Choroid plexus epithelial cell (primary cell): ENCODE measurements around the gene PLCB1.

Experiments
- DNase-seq: peaks from one replicate; pipeline ENCODE4 v3.0.0-alpha.2; 2010; ENCODE audit warnings: low read depth
- H3K4me3 ChIP-seq: 2 replicates; pipeline ENCODE4 v1.5.1; 2011; ENCODE audit warnings: low read depth, mild to moderate bottlenecking, control low read depth, low read length, moderate library complexity
- TF ChIP-seq, protein P1 (sequence below): conservative IDR thresholded peaks from 2 replicates; pipeline ENCODE4 v1.5.1; 2011; ENCODE audit warnings: low read depth, mild to moderate bottlenecking, control low read depth, inconsistent platforms, low read length, moderate library complexity

The PLCB1 gene

DNA sequence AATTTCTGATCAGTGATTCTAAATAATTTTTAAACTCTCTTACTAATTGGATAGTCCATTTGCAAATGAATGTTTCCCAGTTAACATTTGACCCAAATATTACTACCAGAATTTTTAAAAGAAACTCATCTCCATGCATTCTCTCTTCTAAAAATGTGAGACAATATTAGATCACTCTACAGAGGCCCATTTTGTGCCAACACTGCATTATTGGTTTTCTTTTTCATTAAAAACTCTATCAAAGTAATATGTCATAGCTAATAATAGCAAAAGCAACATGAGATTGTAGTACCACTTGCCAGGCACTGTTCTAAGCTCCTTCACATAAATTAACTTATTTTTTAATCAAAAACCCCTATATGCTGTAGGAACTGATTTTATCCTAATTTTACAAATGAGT, 591.2 kb downstream of the PLCB1 start:
- TF ChIP-seq, protein P1, sequence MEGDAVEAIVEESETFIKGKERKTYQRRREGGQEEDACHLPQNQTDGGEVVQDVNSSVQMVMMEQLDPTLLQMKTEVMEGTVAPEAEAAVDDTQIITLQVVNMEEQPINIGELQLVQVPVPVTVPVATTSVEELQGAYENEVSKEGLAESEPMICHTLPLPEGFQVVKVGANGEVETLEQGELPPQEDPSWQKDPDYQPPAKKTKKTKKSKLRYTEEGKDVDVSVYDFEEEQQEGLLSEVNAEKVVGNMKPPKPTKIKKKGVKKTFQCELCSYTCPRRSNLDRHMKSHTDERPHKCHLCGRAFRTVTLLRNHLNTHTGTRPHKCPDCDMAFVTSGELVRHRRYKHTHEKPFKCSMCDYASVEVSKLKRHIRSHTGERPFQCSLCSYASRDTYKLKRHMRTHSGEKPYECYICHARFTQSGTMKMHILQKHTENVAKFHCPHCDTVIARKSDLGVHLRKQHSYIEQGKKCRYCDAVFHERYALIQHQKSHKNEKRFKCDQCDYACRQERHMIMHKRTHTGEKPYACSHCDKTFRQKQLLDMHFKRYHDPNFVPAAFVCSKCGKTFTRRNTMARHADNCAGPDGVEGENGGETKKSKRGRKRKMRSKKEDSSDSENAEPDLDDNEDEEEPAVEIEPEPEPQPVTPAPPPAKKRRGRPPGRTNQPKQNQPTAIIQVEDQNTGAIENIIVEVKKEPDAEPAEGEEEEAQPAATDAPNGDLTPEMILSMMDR = no peak
- no peak for DNase-seq
- H3K4me3 ChIP-seq = no peak overlapping the region

- TF ChIP-seq, protein P1 = no peak
- H3K4me3 ChIP-seq = no peak overlapping the region
- DNase-seq = no peak
Measured at GRCh38 chr20:8724884-8725283, 592.8 kb downstream of the PLCB1 start.

DNA sequence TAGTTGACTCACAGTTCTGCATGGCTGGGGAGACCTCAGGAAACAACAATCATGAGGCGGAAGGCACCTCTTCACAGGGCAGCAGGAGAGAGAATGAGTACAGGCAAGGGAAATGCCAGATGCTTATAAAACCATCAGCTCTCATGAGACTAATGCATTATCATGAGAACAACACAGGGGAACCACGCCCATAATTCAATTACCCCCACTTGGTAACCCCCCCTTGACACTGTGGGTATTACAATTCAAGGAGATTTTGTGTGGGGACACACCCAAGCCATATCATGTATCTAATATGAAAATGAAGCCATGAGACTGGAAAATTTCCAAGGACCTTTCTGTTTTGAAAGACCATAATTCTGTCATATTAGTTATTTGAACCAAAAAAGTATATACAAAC, 594.4 kb downstream of the PLCB1 start:
- TF ChIP-seq, protein P1 = no peak
- no peak for DNase-seq
- no peak overlapping the region for H3K4me3 ChIP-seq

- TF ChIP-seq, protein P1 = no peak
- no peak overlapping the region for H3K4me3 ChIP-seq
Measured at GRCh38 chr20:8735014-8735413, 602.9 kb downstream of the PLCB1 start.

GRCh38 chr20:8735674-8736073, 603.6 kb downstream of the PLCB1 start:
- TF ChIP-seq, protein P1 = no peak
- DNase-seq = no peak
- no peak overlapping the region for H3K4me3 ChIP-seq

More at GRCh38 chr20:8735014-8735413, 602.9 kb downstream of the PLCB1 start:
- DNase-seq = no peak

- TF ChIP-seq, protein P1 = no peak
- no peak for DNase-seq
- no peak overlapping the region for H3K4me3 ChIP-seq
Measured at GRCh38 chr20:8740265-8740664, 608.2 kb downstream of the PLCB1 start.

GRCh38 chr20:8744228-8744844, 612.3 kb downstream of the PLCB1 start:
- DNase-seq = peak; percentile 61
- H3K4me3 ChIP-seq = no peak overlapping the region
- TF ChIP-seq, protein P1 = no peak
